Measurements from ENCODE around the gene PCYT1B.

The PCYT1B gene

GRCh38 chrX:24553011-24553410, 94.1 kb downstream of the PCYT1B start:
- no peak overlapping the region for H3K9ac ChIP-seq (ENCODE audit: low read depth, low read length)
- no peaks in the 10 kb centered on the region for H3K36me3 ChIP-seq (ENCODE audit: insufficient read depth, low read length)
- no peak for TF ChIP-seq EZH2 (IDR thresholded peaks at IDR 0.05; ENCODE audit: borderline replicate concordance, low read depth, low read length, severe bottlenecking)
- TF ChIP-seq CTCF (IDR thresholded peaks at IDR 0.05; ENCODE audit: borderline replicate concordance, extremely low read depth, low read length, poor library complexity, severe bottlenecking): no peak
- H3K4me3 ChIP-seq (ENCODE audit: low read depth in 1 of 2, low read length in 2 of 2): no peak overlapping the region
- no peaks in the 10 kb centered on the region for H3K79me2 ChIP-seq (ENCODE audit: insufficient read depth, low read length)
- ATAC-seq (ENCODE audit: insufficient read depth, low read depth): no peak
- no peak overlapping the region for H2AFZ ChIP-seq (ENCODE audit: low read depth, low read length)
- H4K20me1 ChIP-seq (ENCODE audit: insufficient read depth, low read length): no peaks in the 10 kb centered on the region
- H3K9me3 ChIP-seq (ENCODE audit: insufficient read depth, low read length, severe bottlenecking): no peaks in the 10 kb centered on the region
- no peak overlapping the region for H3K4me2 ChIP-seq (ENCODE audit: insufficient read depth, low read length)
- no peaks in the 10 kb centered on the region for H3K4me1 ChIP-seq (ENCODE audit: insufficient read depth, low read length)
- no peak for DNase-seq
- no peak overlapping the region for H3K27ac ChIP-seq (ENCODE audit: low read length)
- no peaks in the 10 kb centered on the region for H3K27me3 ChIP-seq (ENCODE audit: insufficient read depth, low read length, poor library complexity)

GRCh38 chrX:24550166-24550565, 97.0 kb downstream of the PCYT1B start:
- Histone ChIP-seq H3K36me3 (ENCODE audit: insufficient read depth, low read length) (no peaks in the 10 kb centered on the region), H3K27ac (ENCODE audit: low read length) (no peak overlapping the region), H3K4me2 (ENCODE audit: insufficient read depth, low read length) (no peak overlapping the region), H3K9me3 (ENCODE audit: insufficient read depth, low read length, severe bottlenecking) (no peaks in the 10 kb centered on the region), H3K27me3 (ENCODE audit: insufficient read depth, low read length, poor library complexity) (no peaks in the 10 kb centered on the region), H3K9ac (ENCODE audit: low read depth, low read length) (no peak overlapping the region), H4K20me1 (ENCODE audit: insufficient read depth, low read length) (no peaks in the 10 kb centered on the region), H3K4me3 (ENCODE audit: low read depth in 1 of 2, low read length in 2 of 2) (no peak overlapping the region), H2AFZ (ENCODE audit: low read depth, low read length) (no peak overlapping the region), H3K4me1 (ENCODE audit: insufficient read depth, low read length) (no peaks in the 10 kb centered on the region), H3K79me2 (ENCODE audit: insufficient read depth, low read length) (no peaks in the 10 kb centered on the region)
- no peak for TF ChIP-seq CTCF (IDR thresholded peaks at IDR 0.05; ENCODE audit: borderline replicate concordance, extremely low read depth, low read length, poor library complexity, severe bottlenecking)
- no peak for TF ChIP-seq EZH2 (IDR thresholded peaks at IDR 0.05; ENCODE audit: borderline replicate concordance, low read depth, low read length, severe bottlenecking)
- ATAC-seq (ENCODE audit: insufficient read depth, low read depth): no peak
- DNase-seq: no peak

GRCh38 chrX:24547961-24548360, 99.2 kb downstream of the PCYT1B start:
- DNase-seq: no peak
- Histone ChIP-seq H3K9ac (ENCODE audit: low read depth, low read length) (no peak overlapping the region), H2AFZ (ENCODE audit: low read depth, low read length) (no peak overlapping the region), H3K36me3 (ENCODE audit: insufficient read depth, low read length) (no peaks in the 10 kb centered on the region), H3K27ac (ENCODE audit: low read length) (no peak overlapping the region), H3K27me3 (ENCODE audit: insufficient read depth, low read length, poor library complexity) (no peaks in the 10 kb centered on the region), H3K4me1 (ENCODE audit: insufficient read depth, low read length) (no peaks in the 10 kb centered on the region), H3K79me2 (ENCODE audit: insufficient read depth, low read length) (no peaks in the 10 kb centered on the region), H4K20me1 (ENCODE audit: insufficient read depth, low read length) (no peaks in the 10 kb centered on the region), H3K9me3 (ENCODE audit: insufficient read depth, low read length, severe bottlenecking) (no peaks in the 10 kb centered on the region), H3K4me2 (ENCODE audit: insufficient read depth, low read length) (no peak overlapping the region), H3K4me3 (ENCODE audit: low read depth in 1 of 2, low read length in 2 of 2) (no peak overlapping the region)
- ATAC-seq (ENCODE audit: insufficient read depth, low read depth): no peak
- TF ChIP-seq CTCF (IDR thresholded peaks at IDR 0.05; ENCODE audit: borderline replicate concordance, extremely low read depth, low read length, poor library complexity, severe bottlenecking): no peak
- TF ChIP-seq EZH2 (IDR thresholded peaks at IDR 0.05; ENCODE audit: borderline replicate concordance, low read depth, low read length, severe bottlenecking): no peak

GRCh38 chrX:24542756-24543155, 104.4 kb downstream of the PCYT1B start:
- no peak overlapping the region for H3K4me3 ChIP-seq (ENCODE audit: low read depth in 1 of 2, low read length in 2 of 2)
- TF ChIP-seq CTCF (IDR thresholded peaks at IDR 0.05; ENCODE audit: borderline replicate concordance, extremely low read depth, low read length, poor library complexity, severe bottlenecking): no peak
- no peak for TF ChIP-seq EZH2 (IDR thresholded peaks at IDR 0.05; ENCODE audit: borderline replicate concordance, low read depth, low read length, severe bottlenecking)
- H3K4me1 ChIP-seq (ENCODE audit: insufficient read depth, low read length): no peaks in the 10 kb centered on the region
- H3K4me2 ChIP-seq (ENCODE audit: insufficient read depth, low read length): no peak overlapping the region
- H3K9ac ChIP-seq (ENCODE audit: low read depth, low read length): no peak overlapping the region
- H3K27ac ChIP-seq (ENCODE audit: low read length): no peak overlapping the region
- no peak overlapping the region for H2AFZ ChIP-seq (ENCODE audit: low read depth, low read length)
- no peak for ATAC-seq (ENCODE audit: insufficient read depth, low read depth)
- H3K36me3 ChIP-seq (ENCODE audit: insufficient read depth, low read length): peaks cover 3% of the 10 kb centered on the region; the same call in 1 of the 2 replicates
- H3K79me2 ChIP-seq (ENCODE audit: insufficient read depth, low read length): no peaks in the 10 kb centered on the region
- no peaks in the 10 kb centered on the region for H4K20me1 ChIP-seq (ENCODE audit: insufficient read depth, low read length)
- no peaks in the 10 kb centered on the region for H3K27me3 ChIP-seq (ENCODE audit: insufficient read depth, low read length, poor library complexity)
- DNase-seq: no peak
- no peaks in the 10 kb centered on the region for H3K9me3 ChIP-seq (ENCODE audit: insufficient read depth, low read length, severe bottlenecking)

Data from DND-41 (cell line).